HUES6 (cell line): ENCODE measurements around the gene NCR2.
"Not testable (repeated sequence)": the region's sequence is repeated elsewhere in the genome, so short reads cannot be mapped to it uniquely, and the experiment has no call there.

Experiments
- H3K27ac ChIP-seq: 2 replicates; pipeline ENCODE4 v1.7.0; 2013; ENCODE audit warnings: low read depth, mild to moderate bottlenecking, low read length, inconsistent platforms
- H3K27me3 ChIP-seq: 2 replicates; pipeline ENCODE4 v1.6.1; 2013; ENCODE audit warnings: low read length; ENCODE audit not compliant: control insufficient read depth, insufficient read depth
- H3K36me3 ChIP-seq: 2 replicates; pipeline ENCODE4 v1.6.1; 2013; ENCODE audit warnings: low read length; ENCODE audit not compliant: control insufficient read depth, insufficient read depth
- H3K4me1 ChIP-seq: 2 replicates; pipeline ENCODE4 v1.6.1; 2013; ENCODE audit warnings: low read length; ENCODE audit not compliant: control insufficient read depth, insufficient read depth
- H3K4me3 ChIP-seq: 2 replicates; pipeline ENCODE4 v1.5.1; 2013; ENCODE audit warnings: low read depth, low read length
- H3K9ac ChIP-seq: one replicate; pipeline ENCODE4 v1.6.1; 2013; ENCODE audit warnings: mild to moderate bottlenecking, low read length
- H3K9me3 ChIP-seq: 2 replicates; pipeline ENCODE4 v1.6.1; 2013; ENCODE audit warnings: low read depth, low read length; ENCODE audit not compliant: control insufficient read depth, insufficient read depth

NCR2 gene, protein sequence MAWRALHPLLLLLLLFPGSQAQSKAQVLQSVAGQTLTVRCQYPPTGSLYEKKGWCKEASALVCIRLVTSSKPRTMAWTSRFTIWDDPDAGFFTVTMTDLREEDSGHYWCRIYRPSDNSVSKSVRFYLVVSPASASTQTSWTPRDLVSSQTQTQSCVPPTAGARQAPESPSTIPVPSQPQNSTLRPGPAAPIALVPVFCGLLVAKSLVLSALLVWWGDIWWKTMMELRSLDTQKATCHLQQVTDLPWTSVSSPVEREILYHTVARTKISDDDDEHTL

DNA sequence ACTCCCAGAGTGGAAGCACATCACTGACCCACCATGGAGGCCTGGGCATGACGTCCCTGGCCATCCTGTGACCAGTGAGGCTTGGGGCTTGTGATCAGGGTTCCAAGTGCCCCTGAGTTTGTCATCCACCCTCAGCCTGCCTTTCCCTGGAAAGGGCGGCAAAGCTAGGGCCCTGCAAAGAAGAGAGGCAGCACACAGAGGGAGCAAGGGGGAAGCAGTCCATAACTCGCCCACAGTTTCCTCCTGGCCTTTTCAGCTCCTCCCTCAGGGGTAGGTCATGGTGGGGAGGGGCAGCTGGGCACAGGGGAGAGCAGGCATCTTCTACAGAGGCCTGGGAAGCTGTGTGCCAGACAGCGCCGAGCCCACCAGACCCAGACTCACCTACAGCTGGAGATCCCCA is at the start of gene NCR2:
TSS of gene NCR2 (plus strand) at position 313 of the 400 bp plus-strand sequence. CDS start 269 bp downstream, outside the sequence.
- H3K27ac ChIP-seq: no peak within 1 kb of the TSS
- no peaks in the 10 kb centered on the region for H3K36me3 ChIP-seq
- H3K4me3 ChIP-seq: no peak within 1 kb of the TSS
- H3K27me3 ChIP-seq: no peaks in the 10 kb centered on the region
- H3K9ac ChIP-seq: no peak within 1 kb of the TSS
- no peaks in the 10 kb centered on the region for H3K4me1 ChIP-seq
- H3K9me3 ChIP-seq: no peaks in the 10 kb centered on the region

DNA sequence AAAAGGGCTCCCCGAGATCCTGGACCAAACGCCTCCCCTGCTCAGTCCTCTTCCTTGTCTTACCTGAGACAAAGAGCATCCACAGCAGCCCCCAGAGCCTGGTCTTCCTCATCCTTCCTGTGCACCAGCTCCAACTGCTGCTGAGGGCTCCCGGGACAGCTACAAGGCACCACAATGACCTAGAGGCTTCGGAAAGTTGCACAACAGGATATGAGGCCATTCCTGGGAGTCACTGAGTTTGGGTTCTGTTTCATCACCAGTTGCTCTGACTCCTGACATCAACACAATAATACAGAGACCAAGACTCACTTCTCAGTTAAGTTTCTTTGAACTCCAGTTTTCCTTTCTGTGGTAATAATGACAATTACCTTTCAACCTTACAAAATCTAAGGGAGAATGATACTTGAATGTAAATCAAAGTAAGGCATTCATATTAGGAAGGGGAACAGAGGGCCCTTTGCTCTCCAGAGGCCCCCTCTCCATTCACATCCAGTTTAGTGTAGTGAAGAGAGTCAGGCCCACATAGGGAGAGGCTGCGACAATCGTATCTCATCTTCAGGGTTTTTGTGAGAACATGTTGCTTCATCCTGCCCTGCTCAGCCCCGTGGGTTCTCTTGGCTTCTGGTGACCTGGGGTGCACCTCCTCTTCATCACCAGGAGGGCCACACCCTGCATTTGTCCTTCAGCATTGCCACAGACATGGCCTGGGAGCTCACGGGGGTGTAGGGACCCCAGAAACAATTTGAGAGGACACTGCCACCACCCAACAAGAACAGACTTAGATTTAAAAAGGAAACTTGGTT is 48.7 kb upstream of the NCR2 start, which contains the start of gene TREM1:
TSS of gene TREM1 (minus strand) at position 139 of the 803 bp plus-strand sequence. CDS start at position 112, 27 bp downstream.
- H3K9me3 ChIP-seq: no peaks in the 10 kb centered on the region
- no peaks in the 10 kb centered on the region for H3K36me3 ChIP-seq
- no peak within 1 kb of the TSS for H3K9ac ChIP-seq
- H3K4me1 ChIP-seq: peaks cover 13% of the 10 kb centered on the region
- no peak within 1 kb of the TSS for H3K4me3 ChIP-seq
- no peak within 1 kb of the TSS for H3K27ac ChIP-seq
- peaks cover 5% of the 10 kb centered on the region; the same call in 1 of the 2 replicates for H3K27me3 ChIP-seq

DNA sequence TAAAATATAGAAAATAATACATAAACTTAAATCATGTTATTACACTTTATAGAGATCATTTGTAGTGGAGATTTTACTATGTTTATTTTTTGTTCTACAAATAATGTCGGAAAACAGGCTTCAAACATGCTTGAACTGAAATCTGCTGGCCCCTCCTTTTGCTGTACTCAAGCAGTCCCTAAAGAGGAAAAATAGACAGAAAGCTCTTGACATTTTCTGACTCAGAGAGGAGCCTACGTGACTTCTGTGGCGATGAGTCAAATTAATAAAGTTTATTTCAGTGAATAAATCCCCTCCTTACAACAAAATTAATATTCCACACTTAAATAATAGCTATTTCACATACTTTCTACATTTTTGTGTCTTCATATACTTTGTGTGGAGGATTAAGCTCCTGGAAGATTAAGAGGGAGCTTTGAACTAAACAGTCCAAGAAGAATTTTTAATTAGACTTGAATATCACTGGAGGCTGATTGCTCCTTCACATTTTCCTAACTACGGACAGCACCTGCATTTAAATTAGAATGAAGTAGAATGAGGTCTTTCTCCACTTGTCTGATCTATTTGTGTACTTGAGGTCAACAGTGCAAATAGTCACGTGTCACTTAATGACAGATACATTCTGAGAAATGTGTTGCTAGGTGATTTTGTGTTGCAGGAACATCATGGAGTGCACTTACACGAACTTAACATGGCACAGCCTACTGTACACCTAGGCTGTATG is 47.2 kb upstream of the NCR2 start:
- H3K36me3 ChIP-seq: no peaks in the 10 kb centered on the region
- H3K27me3 ChIP-seq: peaks cover 6% of the 10 kb centered on the region; the same call in 1 of the 2 replicates
- H3K27ac ChIP-seq: no peak overlapping the region
- no peaks in the 10 kb centered on the region for H3K9me3 ChIP-seq
- no peak overlapping the region for H3K9ac ChIP-seq
- H3K4me1 ChIP-seq: peaks cover 13% of the 10 kb centered on the region
- no peak overlapping the region for H3K4me3 ChIP-seq

DNA sequence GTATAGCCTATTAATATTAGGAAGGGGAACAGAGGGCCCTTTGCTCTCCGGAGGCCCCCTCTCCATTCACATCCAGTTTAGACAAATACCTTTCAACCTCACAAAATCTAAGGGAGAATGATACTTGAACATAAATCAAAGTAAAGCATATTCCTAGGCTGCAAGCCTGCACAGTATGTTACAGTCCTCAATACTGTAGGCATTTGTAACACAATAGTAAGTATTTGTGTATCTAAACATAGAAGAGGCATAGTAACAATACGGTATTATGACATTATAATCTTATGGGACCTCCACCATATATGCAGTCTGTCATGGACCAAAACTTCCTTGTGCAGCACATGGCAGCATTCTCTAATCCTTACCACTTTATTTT is 46.7 kb upstream of the NCR2 start:
- Histone ChIP-seq H3K4me3 (no peak overlapping the region), H3K36me3 (no peaks in the 10 kb centered on the region), H3K4me1 (peaks cover 13% of the 10 kb centered on the region), H3K27ac (no peak overlapping the region), H3K9ac (no peak overlapping the region), H3K9me3 (no peaks in the 10 kb centered on the region), H3K27me3 (peaks cover 6% of the 10 kb centered on the region; the same call in 1 of the 2 replicates)

DNA sequence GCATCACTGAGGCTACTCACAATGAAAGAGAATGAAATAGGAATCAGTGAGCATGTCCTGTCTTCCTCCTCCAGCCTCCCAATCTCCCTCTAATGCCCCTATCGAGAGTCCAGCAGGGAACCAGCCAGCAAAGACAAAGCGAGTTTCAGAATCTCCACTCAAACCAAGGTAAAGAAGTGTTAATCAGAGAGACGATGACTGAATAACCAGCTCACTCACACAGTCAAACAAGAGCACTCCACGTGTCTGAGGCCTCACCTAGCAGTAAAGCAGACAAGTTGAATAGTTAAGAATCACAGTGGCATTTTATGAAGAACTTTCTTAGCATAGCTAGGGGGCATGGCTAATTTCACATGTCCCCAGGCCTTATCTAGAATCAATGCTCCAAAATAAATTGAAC is 45.6 kb upstream of the NCR2 start:
- Histone ChIP-seq H3K4me3 (no peak overlapping the region), H3K36me3 (no peaks in the 10 kb centered on the region), H3K27me3 (peaks cover 6% of the 10 kb centered on the region; the same call in 1 of the 2 replicates), H3K9me3 (no peaks in the 10 kb centered on the region), H3K4me1 (peaks cover 13% of the 10 kb centered on the region), H3K27ac (no peak overlapping the region), H3K9ac (no peak overlapping the region)

DNA sequence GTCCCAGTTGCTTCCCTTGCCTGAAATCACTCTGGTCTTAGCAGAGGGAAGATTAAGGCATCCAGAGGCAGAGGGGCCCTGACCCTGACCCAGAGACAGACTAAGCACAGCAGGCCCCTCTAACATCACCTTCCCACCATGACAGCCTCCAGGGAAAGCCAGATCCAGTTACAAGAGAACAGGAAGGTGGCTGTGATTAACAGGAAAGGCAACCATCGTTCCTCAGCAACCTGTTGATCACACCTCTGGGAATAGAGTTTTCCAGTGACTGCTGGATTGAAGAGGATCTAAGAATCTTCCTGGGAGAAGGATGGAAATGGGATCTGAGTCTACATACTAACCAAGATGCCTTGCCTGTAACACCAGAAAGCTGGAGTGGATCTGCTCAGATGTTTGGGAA is 43.7 kb upstream of the NCR2 start:
- Histone ChIP-seq H3K27ac (no peak overlapping the region), H3K4me1 (peaks cover 13% of the 10 kb centered on the region), H3K27me3 (peaks cover 3% of the 10 kb centered on the region; the same call in 1 of the 2 replicates), H3K36me3 (no peaks in the 10 kb centered on the region), H3K9ac (no peak overlapping the region), H3K4me3 (no peak overlapping the region), H3K9me3 (peaks cover 7% of the 10 kb centered on the region)

DNA sequence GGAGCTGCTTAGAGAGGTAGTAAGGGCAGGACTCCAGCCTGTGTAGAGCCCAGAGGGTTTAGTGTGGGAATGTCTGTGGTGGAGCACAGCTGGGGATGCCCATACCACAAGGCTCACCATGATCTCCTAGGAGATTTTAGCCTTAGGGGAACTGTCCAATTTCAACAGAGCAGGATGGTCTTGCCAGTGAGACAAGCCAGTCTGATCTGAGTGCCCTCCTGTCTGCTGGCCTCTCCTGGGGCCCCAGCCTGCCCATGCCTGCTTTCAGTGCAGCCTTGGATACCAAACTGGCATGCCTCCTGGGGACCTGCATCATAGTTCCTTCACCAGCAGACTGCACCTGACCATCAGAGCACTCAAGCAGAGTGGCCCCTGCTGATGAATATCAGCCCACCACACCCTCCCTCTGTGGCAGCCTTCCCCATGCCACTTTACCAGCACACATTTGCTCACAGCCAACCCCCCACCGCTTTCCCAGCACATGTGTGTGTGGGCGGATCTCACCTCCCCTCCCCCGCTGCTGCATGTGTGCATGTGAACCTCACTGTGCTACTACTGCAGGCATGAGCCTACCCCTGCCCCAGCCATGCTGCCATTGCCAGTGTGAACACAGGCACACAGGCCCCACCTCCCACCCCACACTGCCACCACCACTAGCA is 41.1 kb upstream of the NCR2 start:
- no peak overlapping the region for H3K27ac ChIP-seq
- no peaks in the 10 kb centered on the region for H3K36me3 ChIP-seq
- no peak overlapping the region for H3K4me3 ChIP-seq
- peaks cover 24% of the 10 kb centered on the region for H3K9me3 ChIP-seq
- peaks cover 13% of the 10 kb centered on the region for H3K4me1 ChIP-seq
- H3K9ac ChIP-seq: no peak overlapping the region
- H3K27me3 ChIP-seq: peaks cover 3% of the 10 kb centered on the region; the same call in 1 of the 2 replicates

DNA sequence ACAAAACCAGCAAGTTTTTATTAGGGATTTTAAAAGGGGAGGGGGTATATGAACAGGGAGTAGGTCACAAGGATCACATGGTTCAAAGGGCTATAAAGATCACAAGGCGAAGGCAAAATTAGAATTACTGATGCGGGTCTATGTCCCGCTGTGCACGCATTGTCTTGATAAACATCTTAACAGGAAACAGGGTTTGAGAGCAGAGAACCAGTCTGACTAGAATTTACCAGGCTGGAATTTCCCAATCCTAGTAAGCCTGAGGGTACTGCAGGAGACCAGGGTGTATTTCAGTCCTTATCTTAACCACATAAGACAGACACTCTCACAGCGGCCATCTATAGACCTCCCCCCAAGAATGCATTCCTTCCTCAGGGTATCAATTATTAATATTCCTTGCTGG is 38.2 kb upstream of the NCR2 start:
- not testable (repeated sequence) for H3K27ac ChIP-seq, H3K27me3 ChIP-seq
- peaks cover 28% of the 10 kb centered on the region for H3K9me3 ChIP-seq

DNA sequence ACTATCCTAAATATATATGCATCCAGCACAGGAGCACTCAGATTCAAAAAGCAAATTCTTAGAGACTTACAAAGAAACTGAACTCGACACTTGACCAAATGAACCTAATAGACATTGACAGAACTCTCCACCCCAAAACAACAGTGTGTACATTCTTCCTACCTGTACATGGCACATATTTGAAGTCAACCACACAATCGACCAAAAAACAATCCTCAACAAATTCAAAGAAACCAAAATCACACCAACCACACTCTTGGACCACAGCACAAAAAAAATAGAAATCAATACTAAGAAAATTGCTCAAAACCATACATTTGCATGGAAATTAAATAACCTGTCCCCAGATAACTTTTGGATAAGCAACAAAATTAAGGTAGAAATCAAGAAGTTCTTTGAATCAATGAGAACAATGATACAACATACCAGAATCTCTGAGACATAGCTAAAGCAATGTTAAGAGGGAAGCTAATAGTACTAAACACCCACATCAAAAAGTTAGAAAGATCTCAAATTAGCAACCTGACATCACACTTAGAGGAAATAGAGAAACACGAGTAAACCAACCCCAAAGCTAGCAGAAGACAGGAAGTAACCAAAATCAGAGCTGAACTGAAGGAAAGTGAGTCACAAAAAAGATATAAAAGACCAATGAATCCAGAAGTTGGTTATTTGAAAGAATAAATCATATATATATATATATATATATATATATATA is 36.5 kb upstream of the NCR2 start:
- H3K27me3 ChIP-seq: no peaks in the 10 kb centered on the region
- H3K4me1 ChIP-seq: no peaks in the 10 kb centered on the region; the same call in 1 of the 2 replicates
- no peak overlapping the region for H3K4me3 ChIP-seq
- H3K9me3 ChIP-seq: peaks cover 28% of the 10 kb centered on the region
- no peak overlapping the region for H3K9ac ChIP-seq
- no peaks in the 10 kb centered on the region for H3K36me3 ChIP-seq
- no peak overlapping the region for H3K27ac ChIP-seq

More for the DNA sequence above, 38.2 kb upstream of the NCR2 start:
- not testable (repeated sequence) for H3K9ac ChIP-seq, H3K4me3 ChIP-seq, H3K4me1 ChIP-seq, H3K36me3 ChIP-seq

DNA sequence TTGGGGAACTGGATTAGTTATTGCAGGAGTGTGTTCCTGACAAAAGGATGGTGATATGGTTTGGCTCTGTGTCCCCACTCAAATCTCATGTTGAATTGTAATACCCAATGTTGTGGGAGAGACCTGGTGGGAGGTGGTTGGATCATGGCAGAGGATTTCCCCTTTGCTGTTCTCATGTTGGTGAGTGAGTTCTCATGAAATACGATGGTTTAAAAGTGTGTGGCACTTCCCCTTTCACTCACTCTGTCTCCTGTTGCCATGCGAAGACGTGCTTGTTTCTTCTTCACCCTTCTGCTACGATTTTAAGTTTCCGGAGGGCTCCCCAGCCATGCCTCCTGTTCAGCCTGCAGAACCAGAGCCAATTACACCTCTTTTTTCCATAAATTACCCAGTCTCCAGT is 32.8 kb upstream of the NCR2 start:
- Histone ChIP-seq H3K27me3 (no peaks in the 10 kb centered on the region), H3K9me3 (peaks cover 16% of the 10 kb centered on the region), H3K9ac (no peak overlapping the region), H3K36me3 (no peaks in the 10 kb centered on the region), H3K4me1 (peaks cover 9% of the 10 kb centered on the region), H3K27ac (no peak overlapping the region), H3K4me3 (no peak overlapping the region)
